ENCODE data around the gene OSBP. TPM values are rescaled to one million over a fixed set of nuclear protein-coding genes. Genes with fewer than 3 reads are reported as not detected.

Gene OSBP
- polyA plus RNA-seq, 3 donors = 9.8 to 15.3 (median 11.9) TPM

- Mint-ChIP-seq H3K9me3 (no peaks in the 10 kb centered on the region), H3K4me1 (no peaks in the 10 kb centered on the region), H3K4me3 (no peak overlapping the region), H3K27ac (peak overlapping the region in 2 of 7 donors; percentile 15 to 66), H3K27me3 (ENCODE audit: low read depth in 3 of 3) (peaks cover 0 to 2% (median 0%) of the 10 kb centered on the region in 3 donors), H3K36me3 (peaks cover 85 to 95% of the 10 kb centered on the region in 2 donors)
- no peak overlapping the region for H3K4me2 ChIP-seq (replicated peaks; ENCODE audit: extremely low read depth, low read length, poor library complexity, severe bottlenecking)
- 100% methylated on average over 1 of the region's 3 CpGs for WGBS (ENCODE audit: insufficient coverage)
- peaks cover 4% of the 10 kb centered on the region for H3K79me2 ChIP-seq (ENCODE audit: insufficient read depth, low read length)
- intact Hi-C loops (cut with micrococcal nuclease) = no loop called here
- H3K36me3 ChIP-seq (replicated peaks in 1 of 2; ENCODE audit: control insufficient read depth in 1 of 2, insufficient read depth in 2 of 2, low read length in 2 of 2) = peaks cover 92 to 100% of the 10 kb centered on the region in 2 donors
- H3K4me3 ChIP-seq (replicated peaks in 1 of 3; ENCODE audit: low read depth in 2 of 3, low read length in 3 of 3) = no peak overlapping the region
- H3K27me3 ChIP-seq (ENCODE audit: control insufficient read depth in 2 of 2, insufficient read depth in 2 of 2, low read length in 2 of 2) = no peaks in the 10 kb centered on the region
- no peak overlapping the region for H3K27ac ChIP-seq (ENCODE audit: low read depth in 1 of 2, low read length in 2 of 2)
- no peak overlapping the region for H2AFZ ChIP-seq (ENCODE audit: insufficient read depth, low read depth, low read length, poor library complexity, severe bottlenecking)
- H3K9ac ChIP-seq (ENCODE audit: insufficient read depth, low read length, poor library complexity, severe bottlenecking) = no peak overlapping the region
- H3K4me1 ChIP-seq (ENCODE audit: control insufficient read depth in 1 of 2, insufficient read depth in 2 of 2, low read length in 2 of 2) = no peaks in the 10 kb centered on the region
- no peak for DNase-seq
- no peak for TF ChIP-seq CTCF (IDR thresholded peaks at IDR 0.05)
- peaks cover 37% of the 10 kb centered on the region for H4K20me1 ChIP-seq (ENCODE audit: insufficient read depth, low read length)
- no peaks in the 10 kb centered on the region for H3K9me3 ChIP-seq (replicated peaks in 1 of 2; ENCODE audit: control insufficient read depth in 1 of 2, insufficient read depth in 1 of 2, low read length in 2 of 2)
These were observed 25.6 kb upstream of the OSBP start for GRCh38 chr11:59641156-59641555.

GRCh38 chr11:59630493-59630892 is 14.9 kb upstream of the OSBP start:
- H3K9me3 ChIP-seq (replicated peaks in 1 of 2; ENCODE audit: control insufficient read depth in 1 of 2, insufficient read depth in 1 of 2, low read length in 2 of 2) = no peaks in the 10 kb centered on the region
- intact Hi-C loops (cut with micrococcal nuclease) = no loop called here
- H3K4me3 ChIP-seq (replicated peaks in 1 of 3; ENCODE audit: low read depth in 2 of 3, low read length in 3 of 3) = no peak overlapping the region
- Mint-ChIP-seq H3K4me3 (no peak overlapping the region), H3K36me3 (peaks cover 25 to 30% of the 10 kb centered on the region in 2 donors), H3K27ac (no peak overlapping the region), H3K4me1 (no peaks in the 10 kb centered on the region), H3K9me3 (peaks cover 0 to 5% (median 0%) of the 10 kb centered on the region in 7 donors), H3K27me3 (ENCODE audit: low read depth in 3 of 3) (no peaks in the 10 kb centered on the region)
- no peak overlapping the region for H3K9ac ChIP-seq (ENCODE audit: insufficient read depth, low read length, poor library complexity, severe bottlenecking)
- TF ChIP-seq CTCF (IDR thresholded peaks at IDR 0.05) = no peak
- DNase-seq = no peak
- H3K36me3 ChIP-seq (replicated peaks in 1 of 2; ENCODE audit: control insufficient read depth in 1 of 2, insufficient read depth in 2 of 2, low read length in 2 of 2) = peaks cover 16 to 41% of the 10 kb centered on the region in 2 donors
- H3K4me1 ChIP-seq (ENCODE audit: control insufficient read depth in 1 of 2, insufficient read depth in 2 of 2, low read length in 2 of 2) = no peaks in the 10 kb centered on the region
- no peak overlapping the region for H2AFZ ChIP-seq (ENCODE audit: insufficient read depth, low read depth, low read length, poor library complexity, severe bottlenecking)
- 100% methylated on average over 1 of the region's 2 CpGs for WGBS (ENCODE audit: insufficient coverage)
- H3K79me2 ChIP-seq (ENCODE audit: insufficient read depth, low read length) = no peaks in the 10 kb centered on the region
- H3K27ac ChIP-seq (ENCODE audit: low read depth in 1 of 2, low read length in 2 of 2) = no peak overlapping the region
- no peak overlapping the region for H3K4me2 ChIP-seq (replicated peaks; ENCODE audit: extremely low read depth, low read length, poor library complexity, severe bottlenecking)
- H4K20me1 ChIP-seq (ENCODE audit: insufficient read depth, low read length) = no peaks in the 10 kb centered on the region
- H3K27me3 ChIP-seq (ENCODE audit: control insufficient read depth in 2 of 2, insufficient read depth in 2 of 2, low read length in 2 of 2) = no peaks in the 10 kb centered on the region

All from CD14-positive monocyte (primary cell).